H1 (cell line): ENCODE data around the gene AGBL1. TPM values are rescaled to one million over a fixed set of nuclear protein-coding genes. Genes with fewer than 3 reads are reported as not detected.

Experiments
- CTCF ChIA-PET: fragments of 300-600 bp; sonication (Branson Sonifier 250); formaldehyde crosslinking; loops from one replicate; lab custom pipeline; 2021; ENCODE audit not compliant: partially characterized antibody; lab: Charles Lee
- POLR2A ChIA-PET: fragments of 300-600 bp; sonication (Branson Sonifier 250); formaldehyde crosslinking; loops from one replicate; lab custom pipeline; 2021; ENCODE audit warnings: inconsistent platforms; ENCODE audit not compliant: partially characterized antibody; lab: Charles Lee
- DNase-seq, 2 experiments: peaks; one replicate each; pipeline versions ENCODE4 v3.0.0 to v3.0.0-alpha.2; 2010 to 2022; ENCODE audit warnings: low spot score in 2 of 2, low read depth in 1 of 2, mixed read lengths in 1 of 2
- FAIRE-seq: peaks from 2 replicates; lab custom pipeline; 2011; peaks lifted over from hg19 to GRCh38; lab: Jason Lieb, UNC
- H2AFZ ChIP-seq: 2 replicates; pipeline ENCODE4 v1.8.1; 2012; ENCODE audit warnings: low read length, inconsistent platforms
- H2AK5ac ChIP-seq: 2 replicates; pipeline ENCODE4 v1.6.1; 2013; ENCODE audit warnings: low read depth, low read length
- H2BK120ac ChIP-seq: replicated peaks from 2 replicates; pipeline ENCODE3; 2013; ENCODE audit warnings: low read depth, low read length, inconsistent platforms
- H2BK12ac ChIP-seq: 2 replicates; pipeline ENCODE4 v1.6.1; 2013; ENCODE audit warnings: low read depth, low read length
- H2BK15ac ChIP-seq: 2 replicates; pipeline ENCODE4 v1.6.1; 2013; ENCODE audit warnings: low read length
- H2BK20ac ChIP-seq: 2 replicates; pipeline ENCODE4 v1.6.1; 2013; ENCODE audit warnings: low read length
- H2BK5ac ChIP-seq: 2 replicates; pipeline ENCODE4 v1.6.1; 2013; ENCODE audit warnings: low read depth, low read length
- H3K14ac ChIP-seq: 2 replicates; pipeline ENCODE4 v1.6.1; 2013; ENCODE audit warnings: inconsistent platforms; ENCODE audit not compliant: insufficient read length
- H3K18ac ChIP-seq: 2 replicates; pipeline ENCODE4 v1.6.1; 2013; ENCODE audit warnings: low read length; ENCODE audit errors: extremely low read depth
- H3K23ac ChIP-seq: 2 replicates; pipeline ENCODE4 v1.6.1; 2013; ENCODE audit warnings: inconsistent platforms; ENCODE audit not compliant: insufficient read length
- H3K23me2 ChIP-seq: 2 replicates; pipeline ENCODE4 v1.6.1; 2013; ENCODE audit warnings: low read depth, low read length
- H3K27ac ChIP-seq: 2 replicates; pipeline ENCODE4 v1.6.1; 2011; ENCODE audit warnings: low read depth, low read length, inconsistent platforms
- H3K27me3 ChIP-seq, 4 experiments: replicated peaks in 1 of 4; 1 replicate in 1 of 4; 2 replicates in 3 of 4; pipeline versions ENCODE4 v1.6.1 to v1.8.1; 2011 to 2013; ENCODE audit warnings: low read length in 3 of 4, mild to moderate bottlenecking in 3 of 4, inconsistent platforms in 2 of 4, mixed read lengths in 2 of 4, moderate library complexity in 1 of 4; ENCODE audit not compliant: control insufficient read depth in 3 of 4, insufficient read depth in 3 of 4; ENCODE audit errors: extremely low read depth in 1 of 4
- H3K36me3 ChIP-seq, 4 experiments: 2 replicates each; pipeline versions ENCODE4 v1.6.1 to v1.8.1; 2011 to 2013; ENCODE audit warnings: mild to moderate bottlenecking in 4 of 4, low read length in 3 of 4, moderate library complexity in 2 of 4, control low read depth in 1 of 4, inconsistent platforms in 1 of 4; ENCODE audit not compliant: insufficient read depth in 4 of 4, control insufficient read depth in 2 of 4
- H3K4ac ChIP-seq: replicated peaks from 2 replicates; pipeline ENCODE3; 2013; ENCODE audit warnings: low read length, low read depth, mixed read lengths, inconsistent platforms; ENCODE audit not compliant: insufficient read length
- H3K4me1 ChIP-seq, 4 experiments: replicated peaks in 1 of 4; 1 replicate in 1 of 4; 2 replicates in 3 of 4; pipeline versions ENCODE4 v1.6.1 to v1.8.1; 2011 to 2013; ENCODE audit warnings: low read length in 3 of 4, inconsistent platforms in 2 of 4, mixed read lengths in 1 of 4; ENCODE audit not compliant: insufficient read depth in 4 of 4, control insufficient read depth in 3 of 4
- H3K4me2 ChIP-seq, 2 experiments: 2 replicates each; pipeline versions ENCODE4 v1.6.1 to v1.8.1; 2011 to 2013; ENCODE audit warnings: low read depth in 2 of 2, low read length in 2 of 2, control low read depth in 1 of 2, inconsistent platforms in 1 of 2, mild to moderate bottlenecking in 1 of 2; ENCODE audit not compliant: insufficient read depth in 1 of 2
- H3K4me3 ChIP-seq, 4 experiments: fragments of 200-600, 300-600 bp in 1 of 4; sonication (generic), shearing (Covaris generic), sonication (Bioruptor Twin) in 1 of 4; 2 replicates each; pipeline versions ENCODE4 v1.5.1 to v1.8.1; 2011 to 2016; ENCODE audit warnings: low read length in 4 of 4, low read depth in 3 of 4, control low read depth in 2 of 4, inconsistent platforms in 2 of 4, mild to moderate bottlenecking in 2 of 4, mixed read lengths in 1 of 4, moderate library complexity in 1 of 4; ENCODE audit not compliant: insufficient read depth in 2 of 4; ENCODE audit errors: extremely low read depth in 1 of 4
- H3K56ac ChIP-seq: replicated peaks from 2 replicates; pipeline ENCODE3; 2013; ENCODE audit warnings: low read depth, mild to moderate bottlenecking, mixed read lengths, low read length, inconsistent platforms; ENCODE audit not compliant: insufficient read length
- H3K79me1 ChIP-seq: 2 replicates; pipeline ENCODE4 v1.6.1; 2013; ENCODE audit warnings: low read depth, low read length, control low read depth
- H3K79me2 ChIP-seq, 2 experiments: 2 replicates each; pipeline versions ENCODE4 v1.6.1 to v1.8.1; 2012 to 2013; ENCODE audit warnings: low read length in 2 of 2, mild to moderate bottlenecking in 2 of 2, inconsistent platforms in 1 of 2; ENCODE audit not compliant: insufficient read depth in 2 of 2, control insufficient read depth in 1 of 2
- H3K9ac ChIP-seq, 4 experiments: replicated peaks in 1 of 4; 1 replicate in 1 of 4; 2 replicates in 3 of 4; pipeline versions ENCODE4 v1.6.1 to v1.8.1; 2011 to 2013; ENCODE audit warnings: low read depth in 3 of 4, low read length in 3 of 4, control low read depth in 2 of 4, mild to moderate bottlenecking in 2 of 4, moderate library complexity in 2 of 4, inconsistent platforms in 1 of 4; ENCODE audit errors: extremely low read depth in 1 of 4
- H3K9me3 ChIP-seq, 2 experiments: 2 replicates each; pipeline versions ENCODE4 v1.6.1 to v1.8.1; 2012 to 2013; ENCODE audit warnings: mild to moderate bottlenecking in 2 of 2, moderate library complexity in 2 of 2, control low read depth in 1 of 2, inconsistent platforms in 1 of 2, low read depth in 1 of 2, low read length in 1 of 2, mixed read lengths in 1 of 2; ENCODE audit not compliant: insufficient read depth in 2 of 2
- H4K20me1 ChIP-seq, 2 experiments: replicated peaks in 1 of 2; 2 replicates each; pipeline versions ENCODE3 to v1.8.1; 2011 to 2013; ENCODE audit warnings: inconsistent platforms in 2 of 2, low read length in 2 of 2, mild to moderate bottlenecking in 1 of 2; ENCODE audit not compliant: insufficient read depth in 2 of 2, control insufficient read depth in 1 of 2
- H4K5ac ChIP-seq: 2 replicates; pipeline ENCODE4 v1.6.1; 2013; ENCODE audit warnings: low read length, low read depth, mixed read lengths, inconsistent platforms; ENCODE audit not compliant: insufficient read length
- H4K8ac ChIP-seq: 2 replicates; pipeline ENCODE4 v1.8.0; 2013; ENCODE audit warnings: mild to moderate bottlenecking, moderate library complexity, low read length, inconsistent platforms; ENCODE audit not compliant: insufficient read depth; ENCODE audit errors: extremely low read depth
- H4K91ac ChIP-seq: replicated peaks from 2 replicates; pipeline ENCODE3; 2013; ENCODE audit warnings: low read length, mixed read lengths, inconsistent platforms; ENCODE audit not compliant: insufficient read length
- CHD2 ChIP-seq: IDR thresholded peaks from 2 replicates; pipeline ENCODE4 v1.6.1; 2012; ENCODE audit warnings: low read length, improper control_type of control experiment
- RFX5 ChIP-seq: IDR thresholded peaks from 2 replicates; pipeline ENCODE4 v1.6.1; 2011; ENCODE audit warnings: low read depth, low read length, improper control_type of control experiment, borderline replicate concordance
- WGBS, 2 experiments: shearing (Covaris generic) in 1 of 2; methylation state at CpG; one replicate each; pipeline versions ENCODE4 v1.1.6 to v1.1.7; 2013 to 2015; ENCODE audit warnings: low lambda C conversion rate in 2 of 2, mixed read lengths in 2 of 2, inconsistent platforms in 1 of 2, low coverage in 1 of 2, missing lambda C conversion rate in 1 of 2; ENCODE audit not compliant: insufficient replicate concordance in 2 of 2, insufficient coverage in 1 of 2, insufficient read length in 1 of 2; ENCODE audit errors: extremely low coverage in 1 of 2, missing lambda C conversion rate in 1 of 2; 5-methylcytosine and 5-hydroxymethylcytosine counted together
- polyA plus RNA-seq, 7 experiments: library from polyadenylated mRNA; depleted of rRNA in 3 of 7; stranded (reverse) in 5 of 7; unstranded in 2 of 7; fragments of >200 nt in 5 of 7; fragments of 200-250 nt in 2 of 7; gene quantifications; 1 replicate in 5 of 7; 2 replicates in 1 of 7; 4 replicates in 1 of 7; pipeline versions ENCODE4 v1.2.1 to v1.2.3, GENCODE V29; 2011 to 2013; ENCODE audit warnings: missing spikeins in 2 of 7, mixed read lengths in 2 of 7
- total RNA-seq: library from RNA; stranded (reverse); fragmentation: NEBNext Ultra II Directional; extraction: Animal tissue kit (Norgen Biotek cat#: 25700); gene quantifications from 2 replicates; pipeline ENCODE4 v1.2.1, GENCODE V29; 2021

AGBL1 gene
- total and polyA plus RNA-seq, 2 of the 8 experiments (the other 6 are each of a cell fraction or from before 2014, with no cell fraction given), result not detected

DNA sequence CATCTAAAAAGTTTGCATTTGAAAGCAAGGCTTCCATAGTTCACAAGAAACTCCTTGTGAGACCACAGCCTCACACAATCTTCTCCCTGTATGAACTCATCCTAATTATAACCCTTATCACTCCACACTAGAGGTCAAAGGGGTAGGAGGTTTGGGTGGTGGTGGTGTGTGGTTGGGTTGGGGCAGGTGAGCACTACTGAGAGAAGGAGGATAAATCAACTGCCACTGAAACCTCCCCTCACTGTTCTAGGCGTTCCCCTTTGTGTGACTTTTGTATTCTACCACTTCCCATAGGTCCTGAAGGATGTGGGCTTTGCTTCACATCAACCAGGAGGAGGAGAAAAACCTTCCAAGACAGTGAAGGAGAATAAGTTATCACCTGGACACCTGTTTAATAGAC lies 6.4 kb upstream of the AGBL1 start:
- no peak for TF ChIP-seq CHD2
- TF ChIP-seq RFX5, result no peak
- Histone ChIP-seq H2BK12ac (no peak overlapping the region), H2BK15ac (no peak overlapping the region), H3K14ac (no peak overlapping the region), H4K8ac (no peak overlapping the region), H2BK120ac (no peak overlapping the region), H3K9ac (no peak overlapping the region), H2BK5ac (no peak overlapping the region), H3K4me2 (no peak overlapping the region), H3K9me3 (no peaks in the 10 kb centered on the region), H3K79me1 (no peaks in the 10 kb centered on the region), H3K56ac (no peak overlapping the region), H3K27ac (no peak overlapping the region), H4K5ac (no peak overlapping the region), H2AK5ac (no peak overlapping the region), H3K18ac (no peak overlapping the region), H3K27me3 (no peaks in the 10 kb centered on the region), H3K4ac (no peak overlapping the region), H3K79me2 (no peaks in the 10 kb centered on the region), H4K20me1 (no peaks in the 10 kb centered on the region), H3K4me3 (no peak overlapping the region), H4K91ac (no peak overlapping the region), H3K36me3 (no peaks in the 10 kb centered on the region), H3K23ac (no peak overlapping the region), H2AFZ (no peak overlapping the region), H3K4me1 (no peaks in the 10 kb centered on the region), H2BK20ac (no peak overlapping the region), H3K23me2 (no peaks in the 10 kb centered on the region)
- ChIA-PET POLR2A (no interaction called here), CTCF (interaction anchor here (1.4 to 1.9 kb wide), 2 partner anchors 10 to 20 kb away, joined by 3 to 4 read pairs; no protein-coding TSS in a partner anchor)
- 100% methylated on average over 1 of the region's 1 CpG; no CpG with 5 or more reads in 1 of the 2 experiments for WGBS, 2 experiments
- DNase-seq (no peak), FAIRE-seq (no peak)
